ENCODE results near the gene MGAT3. TPM values are rescaled to one million over a fixed set of nuclear protein-coding genes. Genes with fewer than 3 reads are reported as not detected.
A peak's percentile ranks its signal among the peaks of the same experiment; 100 is the strongest.
"Not testable (repeated sequence)": the region's sequence is repeated elsewhere in the genome, so short reads cannot be mapped to it uniquely, and the experiment has no call there.

The MGAT3 gene
- polyA plus RNA-seq, 10 donors, result 3.3 to 9.3 (median 3.9) TPM

DNA sequence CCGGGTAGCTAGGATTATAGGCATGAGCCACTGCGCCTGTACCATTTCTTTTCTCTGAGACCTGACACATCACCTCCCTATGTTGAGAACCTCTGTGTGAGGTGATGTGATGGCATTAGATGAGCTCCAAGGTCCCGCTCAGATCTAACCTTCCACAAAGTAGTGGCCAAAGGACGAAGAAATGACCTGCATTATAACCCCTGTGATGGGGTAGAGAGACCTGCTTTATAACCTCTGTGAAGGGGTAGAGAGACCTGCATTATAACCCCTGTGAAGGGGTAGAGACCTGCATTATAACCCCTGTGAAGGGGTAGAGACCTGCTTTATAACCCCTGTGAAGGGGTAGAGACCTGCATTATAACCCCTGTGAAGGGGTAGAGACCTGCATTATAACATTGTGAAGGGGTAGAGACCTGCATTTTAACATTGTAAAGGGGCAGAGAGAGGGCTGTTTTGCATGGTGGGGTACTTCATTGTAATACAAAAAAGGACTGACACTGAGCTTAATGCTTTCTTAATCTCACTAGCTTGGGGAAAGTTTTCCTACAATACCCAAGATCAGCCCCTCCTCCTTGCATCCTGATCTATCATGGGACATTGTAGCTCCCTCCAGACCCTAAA lies 53.8 kb downstream of the MGAT3 start:
- DNase-seq, result no peak

DNA sequence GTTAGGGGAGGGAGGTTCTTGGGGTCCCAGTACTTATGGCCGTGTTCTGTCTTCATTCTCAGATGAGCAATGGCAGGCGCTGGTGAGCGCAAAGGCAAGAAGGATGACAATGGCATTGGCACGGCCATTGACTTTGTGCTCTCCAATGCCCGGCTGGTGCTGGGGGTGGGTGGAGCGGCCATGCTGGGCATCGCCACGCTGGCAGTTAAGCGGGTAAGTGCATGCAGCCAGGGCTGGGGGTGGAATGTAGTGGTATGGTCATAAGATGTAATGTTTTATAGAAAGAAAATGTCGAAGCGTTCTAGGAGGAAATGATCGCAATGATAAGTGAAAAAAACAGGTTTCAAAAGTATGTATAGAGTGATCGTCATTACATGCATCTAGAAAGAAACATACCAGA lies 54.4 kb downstream of the MGAT3 start:
- DNase-seq, result no peak

DNA sequence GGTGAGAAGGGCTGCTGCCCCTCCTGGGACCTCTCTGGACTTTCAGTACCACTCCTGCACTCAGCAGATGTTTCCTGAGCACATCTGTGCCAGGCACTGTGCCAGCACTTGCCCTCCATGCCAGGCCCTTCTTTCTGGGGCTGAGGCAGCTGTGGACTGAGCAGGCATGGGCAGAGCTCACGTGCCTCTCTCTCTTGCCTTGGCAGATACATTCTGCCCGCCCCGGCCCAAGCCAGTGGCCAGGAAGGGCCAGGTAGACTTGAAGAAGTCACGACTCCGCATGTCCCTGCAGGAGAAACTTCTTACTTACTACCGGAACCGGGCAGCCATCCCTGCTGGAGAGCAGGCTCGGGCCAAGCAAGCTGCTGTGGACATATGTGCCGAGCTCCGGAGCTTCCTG lies 55.2 kb downstream of the MGAT3 start:
- DNase-seq, result no peak

DNA sequence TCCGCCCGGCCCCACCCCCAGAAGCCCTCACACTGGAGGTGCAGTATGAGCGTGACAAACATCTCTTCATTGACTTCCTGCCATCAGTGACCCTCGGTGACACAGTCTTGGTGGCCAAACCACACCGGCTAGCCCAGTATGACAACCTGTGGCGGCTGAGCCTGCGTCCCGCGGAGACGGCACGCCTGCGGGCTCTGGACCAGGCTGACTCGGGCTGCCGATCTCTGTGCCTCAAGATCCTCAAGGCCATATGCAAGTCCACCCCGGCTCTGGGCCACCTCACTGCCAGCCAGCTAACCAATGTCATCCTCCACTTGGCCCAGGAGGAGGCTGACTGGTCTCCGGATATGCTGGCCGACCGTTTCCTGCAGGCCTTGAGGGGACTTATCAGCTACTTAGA lies 57.0 kb downstream of the MGAT3 start:
- DNase-seq, result no peak

DNA sequence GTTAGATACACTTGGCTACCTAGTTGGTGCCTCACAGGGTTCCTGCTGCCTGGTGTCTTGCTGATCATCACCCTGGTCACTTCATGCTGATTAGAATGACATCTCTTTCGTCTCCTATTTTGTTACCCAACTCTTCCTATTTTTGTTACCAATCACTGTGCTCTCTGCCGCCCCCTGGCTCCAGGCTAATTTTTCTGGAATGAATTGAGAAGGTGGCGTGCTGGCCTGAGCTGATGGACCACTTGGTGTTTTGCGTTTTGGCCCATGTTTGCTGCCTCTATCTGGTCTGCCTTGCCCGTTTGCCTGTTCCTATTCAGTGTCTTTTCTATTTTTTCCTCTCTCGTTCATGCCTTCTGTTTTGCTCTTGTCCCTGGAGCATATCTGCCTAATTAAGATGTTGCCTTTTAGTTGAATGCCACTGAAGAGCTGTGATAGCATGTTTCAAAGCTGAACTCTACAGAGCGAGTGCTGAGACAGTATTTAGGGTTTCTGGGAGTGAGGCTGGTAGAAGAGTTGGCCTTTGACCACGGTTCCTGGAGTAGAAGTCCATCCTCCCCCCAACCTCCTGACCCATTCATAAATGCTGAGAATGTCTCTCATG lies 57.7 kb downstream of the MGAT3 start:
- DNase-seq, result peak in 1 of 3 donors; percentile 71

DNA sequence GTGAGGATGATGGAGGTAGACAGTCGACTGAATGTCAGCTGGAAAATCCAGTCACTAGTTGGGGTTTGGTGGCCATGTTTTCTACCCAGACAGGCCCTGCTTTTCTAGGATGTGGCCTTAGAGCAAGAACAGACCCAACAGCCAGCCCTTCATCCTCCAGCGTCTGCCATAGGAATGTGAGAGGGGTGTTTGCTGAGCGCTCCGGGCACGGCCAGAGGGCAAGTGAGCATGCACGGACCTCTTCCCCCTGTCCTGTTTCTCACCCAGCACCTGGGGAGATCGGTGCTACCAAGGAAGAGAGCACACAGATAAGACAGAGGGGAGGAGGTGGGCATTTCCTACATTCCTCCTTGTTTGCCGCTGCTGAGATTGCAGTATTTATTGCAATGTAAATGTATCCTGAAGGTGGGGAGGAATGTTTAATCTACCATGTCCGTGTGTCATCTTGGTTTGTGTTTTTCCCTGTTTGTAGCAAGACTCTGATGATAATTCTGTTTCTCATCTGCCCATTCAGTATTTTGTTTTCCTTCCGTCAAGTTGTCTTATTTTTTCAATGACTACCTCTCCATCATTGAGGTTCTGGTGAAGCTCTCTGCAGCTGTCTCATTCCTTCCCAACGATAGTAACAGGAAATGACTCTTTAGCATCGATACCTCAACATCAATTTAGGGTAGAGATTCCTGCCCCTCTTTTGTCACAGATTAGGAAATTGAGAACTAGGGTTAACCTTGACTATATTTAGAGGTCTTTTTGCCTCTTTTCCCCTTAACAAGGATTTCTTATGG lies 58.6 kb downstream of the MGAT3 start:
- DNase-seq, result no peak

DNA sequence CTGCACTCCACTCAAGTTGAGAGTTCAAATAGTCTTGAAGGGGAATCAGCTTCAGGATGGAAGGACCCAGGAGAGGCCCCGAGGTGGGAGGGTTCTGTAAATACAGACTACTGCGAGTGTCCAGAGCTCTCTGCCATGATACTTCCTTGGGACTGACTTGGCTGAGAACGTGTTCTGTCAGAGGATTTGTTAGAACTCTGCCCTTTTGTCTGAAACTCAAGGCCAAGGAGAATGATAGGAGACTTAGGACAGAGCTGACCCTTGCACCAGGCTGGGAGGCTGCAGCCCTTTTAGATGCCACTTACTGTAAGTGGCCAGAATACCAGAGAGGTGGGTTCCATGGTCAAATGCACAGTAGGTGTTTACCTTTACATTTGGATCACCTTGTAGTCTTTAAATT lies 60.7 kb downstream of the MGAT3 start:
- no peak for DNase-seq

DNA sequence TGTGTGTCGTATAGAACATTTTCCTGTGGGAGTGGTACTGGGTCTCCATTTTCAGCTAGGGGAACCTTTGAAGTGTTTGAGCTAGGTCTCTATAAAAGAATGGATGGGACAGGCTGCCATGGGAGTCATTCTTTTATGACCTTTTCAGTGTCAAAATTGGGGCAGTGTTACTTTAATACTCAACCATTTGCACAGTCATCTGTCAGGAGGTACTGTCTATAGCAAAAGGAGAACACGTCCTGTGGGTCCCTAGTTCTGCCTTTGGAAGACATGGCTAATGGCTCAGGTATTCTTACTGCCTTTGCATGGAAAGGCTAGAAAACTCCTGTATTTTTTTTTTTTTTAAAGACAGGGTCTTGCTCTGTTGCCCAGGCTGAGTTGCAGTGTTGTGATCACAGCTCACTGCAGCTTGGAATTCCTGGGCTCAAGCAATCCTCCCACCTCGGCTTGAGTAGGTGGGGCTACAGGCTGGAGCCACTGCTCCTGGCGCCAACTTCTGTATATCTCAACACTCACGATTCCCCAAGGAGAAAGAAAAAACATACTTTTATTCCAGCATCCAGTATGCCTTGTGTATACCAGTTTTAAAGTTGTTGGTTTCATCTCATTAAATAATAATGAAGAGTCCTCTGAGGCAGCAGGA lies 61.5 kb downstream of the MGAT3 start:
- DNase-seq, result no peak

DNA sequence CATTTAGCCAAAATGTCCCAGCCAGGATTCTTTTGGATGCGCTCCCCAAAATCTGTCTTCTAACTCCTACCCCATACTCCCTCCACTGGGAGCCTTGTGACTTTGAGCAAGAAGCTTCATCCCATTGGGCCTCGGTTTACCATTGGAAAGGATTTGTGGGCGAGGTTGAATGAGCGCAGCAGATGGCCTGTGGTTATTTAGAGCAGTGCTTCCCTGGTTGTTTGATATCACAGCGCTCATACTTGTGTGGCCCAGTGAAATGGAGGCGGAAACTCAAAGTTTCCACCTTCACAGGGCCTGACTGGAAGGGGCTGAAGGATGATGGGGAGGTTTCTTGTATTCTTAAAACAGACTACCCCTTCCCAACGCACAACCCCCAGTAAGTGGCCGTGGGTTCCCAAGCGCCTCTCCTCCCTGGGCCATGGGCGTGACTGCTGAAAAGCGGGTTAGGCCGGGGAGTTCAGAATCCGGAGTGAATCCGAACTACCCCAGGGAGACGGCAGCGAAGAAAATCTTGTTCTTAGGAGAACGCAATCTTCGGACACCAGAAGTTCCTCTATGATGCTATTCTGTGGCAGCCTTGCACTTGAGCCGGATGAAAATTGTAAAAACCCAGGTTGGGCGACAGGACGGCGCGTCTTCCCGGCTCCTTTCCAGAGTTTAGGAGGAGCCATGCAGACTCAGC lies 62.3 kb downstream of the MGAT3 start:
- peak in 1 of 3 donors; percentile 72 for DNase-seq

DNA sequence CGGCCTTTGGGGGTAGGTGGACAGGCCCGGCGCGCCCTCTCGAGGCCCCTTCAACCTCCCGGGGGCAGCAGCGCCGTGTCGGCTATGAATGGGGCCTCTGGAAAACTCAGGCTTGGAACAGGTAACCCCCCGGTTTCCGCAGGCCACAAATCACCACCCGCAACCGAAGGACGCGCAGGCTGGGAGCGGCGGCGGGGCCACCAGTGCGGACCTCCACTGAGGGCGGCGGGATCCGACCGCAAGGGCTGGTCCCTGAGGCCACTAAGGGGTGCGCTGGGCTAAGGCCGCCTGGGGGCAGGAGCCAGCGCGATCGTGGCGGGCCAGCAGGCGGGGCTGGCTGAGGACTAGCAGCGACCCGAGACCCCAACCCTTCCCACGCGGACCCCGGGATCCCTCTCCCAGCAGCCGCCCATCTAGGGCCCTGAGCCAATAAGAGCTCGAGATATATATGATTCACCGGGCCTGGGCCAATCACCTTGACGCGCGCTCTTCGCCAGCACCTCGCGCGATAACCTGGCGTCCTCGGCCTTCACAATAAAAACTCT lies 62.9 kb downstream of the MGAT3 start:
- DNase-seq, result peak; percentile 99 to 100 (median 100)

DNA sequence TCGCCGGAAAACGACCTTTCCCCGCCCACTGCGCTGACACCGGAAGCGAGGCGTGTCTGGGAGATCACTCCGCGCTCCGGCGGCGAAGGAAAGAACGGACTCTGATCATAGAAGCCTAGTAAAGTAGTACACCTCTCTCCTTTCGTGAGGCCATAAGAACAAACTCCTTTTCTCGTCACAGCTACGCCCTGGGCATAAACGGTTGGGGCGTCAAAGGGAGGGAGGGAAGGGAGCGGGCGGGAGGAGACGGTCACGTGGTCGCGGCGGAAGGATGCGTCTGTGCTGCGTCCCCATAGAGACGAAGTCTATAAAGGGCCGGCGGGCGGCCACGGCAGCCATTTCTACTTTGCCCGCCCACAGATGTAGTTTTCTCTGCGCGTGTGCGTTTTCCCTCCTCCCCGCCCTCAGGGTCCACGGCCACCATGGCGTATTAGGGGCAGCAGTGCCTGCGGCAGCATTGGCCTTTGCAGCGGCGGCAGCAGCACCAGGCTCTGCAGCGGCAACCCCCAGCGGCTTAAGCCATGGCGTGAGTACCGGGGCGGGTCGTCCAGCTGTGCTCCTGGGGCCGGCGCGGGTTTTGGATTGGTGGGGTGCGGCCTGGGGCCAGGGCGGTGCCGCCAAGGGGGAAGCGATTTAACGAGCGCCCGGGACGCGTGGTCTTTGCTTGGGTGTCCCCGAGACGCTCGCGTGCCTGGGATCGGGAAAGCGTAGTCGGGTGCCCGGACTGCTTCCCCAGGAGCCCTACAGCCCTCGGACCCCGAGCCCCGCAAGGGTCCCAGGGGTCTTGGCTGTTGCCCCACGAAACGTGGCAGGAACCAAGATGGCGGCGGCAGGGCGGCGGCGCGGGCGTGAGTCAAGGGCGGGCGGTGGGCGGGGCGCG lies 63.7 kb downstream of the MGAT3 start, which contains the start of gene ATF4:
TSS of gene ATF4 (plus strand) at position 337 of the 880 bp plus-strand sequence. CDS start 884 bp downstream, outside the sequence.
- DNase-seq, result peak in 2 of 3 donors; percentile 80 to 92

DNA sequence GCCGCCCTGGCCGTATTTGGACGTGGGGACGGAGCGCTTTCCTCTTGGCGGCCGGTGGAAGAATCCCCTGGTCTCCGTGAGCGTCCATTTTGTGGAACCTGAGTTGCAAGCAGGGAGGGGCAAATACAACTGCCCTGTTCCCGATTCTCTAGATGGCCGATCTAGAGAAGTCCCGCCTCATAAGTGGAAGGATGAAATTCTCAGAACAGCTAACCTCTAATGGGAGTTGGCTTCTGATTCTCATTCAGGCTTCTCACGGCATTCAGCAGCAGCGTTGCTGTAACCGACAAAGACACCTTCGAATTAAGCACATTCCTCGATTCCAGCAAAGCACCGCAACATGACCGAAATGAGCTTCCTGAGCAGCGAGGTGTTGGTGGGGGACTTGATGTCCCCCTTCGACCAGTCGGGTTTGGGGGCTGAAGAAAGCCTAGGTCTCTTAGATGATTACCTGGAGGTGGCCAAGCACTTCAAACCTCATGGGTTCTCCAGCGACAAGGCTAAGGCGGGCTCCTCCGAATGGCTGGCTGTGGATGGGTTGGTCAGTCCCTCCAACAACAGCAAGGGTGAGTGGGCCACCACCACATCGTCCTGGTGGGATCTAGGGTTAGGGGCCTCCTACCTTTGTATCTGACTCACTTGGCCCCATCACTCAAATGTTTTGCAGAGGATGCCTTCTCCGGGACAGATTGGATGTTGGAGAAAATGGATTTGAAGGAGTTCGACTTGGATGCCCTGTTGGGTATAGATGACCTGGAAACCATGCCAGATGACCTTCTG lies 64.5 kb downstream of the MGAT3 start:
- DNase-seq, result peak in 1 of 3 donors; percentile 80

DNA sequence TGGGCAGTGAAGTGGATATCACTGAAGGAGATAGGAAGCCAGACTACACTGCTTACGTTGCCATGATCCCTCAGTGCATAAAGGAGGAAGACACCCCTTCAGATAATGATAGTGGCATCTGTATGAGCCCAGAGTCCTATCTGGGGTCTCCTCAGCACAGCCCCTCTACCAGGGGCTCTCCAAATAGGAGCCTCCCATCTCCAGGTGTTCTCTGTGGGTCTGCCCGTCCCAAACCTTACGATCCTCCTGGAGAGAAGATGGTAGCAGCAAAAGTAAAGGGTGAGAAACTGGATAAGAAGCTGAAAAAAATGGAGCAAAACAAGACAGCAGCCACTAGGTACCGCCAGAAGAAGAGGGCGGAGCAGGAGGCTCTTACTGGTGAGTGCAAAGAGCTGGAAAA lies 65.3 kb downstream of the MGAT3 start:
- DNase-seq, result not testable (repeated sequence)

DNA sequence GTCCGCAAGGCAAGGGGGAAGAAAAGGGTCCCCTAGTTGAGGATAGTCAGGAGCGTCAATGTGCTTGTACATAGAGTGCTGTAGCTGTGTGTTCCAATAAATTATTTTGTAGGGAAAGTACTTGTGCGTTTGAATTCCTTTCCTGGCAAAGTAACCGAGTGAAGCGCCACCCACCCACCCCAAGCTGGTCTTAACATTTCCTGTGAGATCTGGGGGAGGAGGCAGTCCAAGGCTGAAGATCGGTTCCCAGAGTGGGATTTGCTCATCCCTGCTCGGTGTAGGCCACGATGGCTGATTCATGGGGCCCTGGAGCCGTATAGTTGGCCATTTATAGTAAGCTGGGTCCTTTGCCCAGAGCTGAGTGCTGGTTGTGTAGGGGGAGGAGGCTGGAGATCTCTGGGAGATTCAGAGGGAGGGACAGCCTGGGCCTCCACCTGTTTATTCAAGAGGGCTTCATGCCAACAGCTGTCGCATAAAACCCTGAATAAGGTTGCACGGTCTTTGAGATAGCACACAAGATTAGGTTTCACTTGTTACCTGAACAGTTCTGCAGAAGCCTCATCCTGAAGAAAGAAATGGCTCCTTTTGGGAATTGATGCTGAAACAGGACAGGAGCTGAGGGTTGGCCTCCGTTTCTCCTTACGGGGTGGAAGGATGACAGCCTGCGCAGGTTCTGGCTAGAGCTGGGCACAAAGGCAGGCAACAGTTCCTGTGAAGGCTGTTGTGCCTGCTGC lies 65.9 kb downstream of the MGAT3 start:
- peak; percentile 67 to 82 (median 76) for DNase-seq

DNA sequence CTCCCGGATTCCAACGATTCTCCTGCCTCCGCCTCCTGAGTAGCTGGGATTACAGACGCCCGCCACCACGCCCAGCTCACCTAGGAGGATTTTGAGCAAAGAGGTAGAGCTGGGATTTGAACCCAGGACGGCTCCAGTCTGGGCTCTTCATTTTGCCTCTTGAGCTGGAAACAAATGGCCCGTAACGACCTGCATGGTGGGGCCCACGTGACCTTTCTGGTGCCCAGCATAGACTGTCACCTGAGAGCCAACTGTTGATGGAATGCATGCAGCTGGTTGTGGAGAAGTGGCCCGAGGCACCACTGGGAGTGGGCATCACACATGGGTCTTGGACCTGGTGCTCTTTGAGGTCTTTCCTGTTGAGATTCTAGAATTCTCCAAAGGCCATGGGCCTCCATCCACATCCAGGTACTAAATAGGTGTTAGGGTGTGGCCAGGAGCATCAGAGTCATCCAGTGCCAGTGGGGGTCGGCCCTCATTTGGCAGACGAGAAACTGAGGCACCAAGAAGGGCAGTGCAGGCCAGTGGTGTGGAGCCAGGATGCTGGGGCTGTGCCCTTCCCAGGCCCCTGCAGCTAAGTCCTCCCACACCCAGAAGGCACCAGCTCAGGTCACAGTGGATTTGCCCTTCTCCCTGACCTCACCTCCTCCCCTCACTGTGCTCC lies 67.4 kb downstream of the MGAT3 start:
- no peak for DNase-seq

DNA sequence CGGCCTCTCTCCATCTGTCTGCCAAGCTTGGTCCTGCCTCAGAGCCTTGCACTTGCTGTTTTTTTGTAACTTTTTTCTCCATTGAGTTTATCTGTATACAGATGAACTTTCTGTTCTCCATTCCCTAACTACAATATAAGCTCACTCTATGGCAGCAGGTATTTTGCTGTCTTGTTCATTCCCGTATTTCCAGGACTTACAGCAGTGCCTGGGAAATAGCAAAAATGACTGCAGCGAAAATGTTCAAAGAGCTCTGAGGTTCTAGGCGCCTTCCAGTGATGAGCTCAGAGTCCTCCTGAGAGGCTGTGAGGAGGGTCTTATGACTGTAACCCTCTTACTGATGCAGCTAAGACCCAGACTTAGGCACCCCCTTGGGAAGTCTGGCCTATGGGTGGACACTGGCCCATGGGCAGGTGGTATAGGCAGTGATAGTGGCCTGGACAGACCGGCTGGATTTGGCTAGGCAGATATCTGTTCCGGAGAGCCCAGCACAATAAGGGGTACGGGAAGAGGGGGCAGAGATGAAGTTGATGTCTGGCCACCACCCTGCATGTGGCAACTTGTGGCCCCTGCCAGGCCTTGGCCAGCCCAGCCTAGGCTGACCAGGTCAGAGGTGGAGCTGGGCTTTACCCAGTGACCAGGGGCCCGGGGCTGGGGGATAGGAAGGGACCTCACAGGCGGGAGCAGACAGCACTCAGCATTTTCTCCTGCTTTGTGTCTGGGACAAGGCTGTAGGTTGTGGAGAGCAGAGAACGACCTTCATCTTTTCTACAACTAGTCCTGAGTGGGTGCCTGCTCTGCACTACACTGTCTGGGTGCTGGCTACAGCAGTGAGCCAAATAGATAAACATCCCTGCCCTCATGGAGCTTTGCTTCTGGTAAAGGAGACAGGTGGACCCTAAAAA lies 68.2 kb downstream of the MGAT3 start:
- no peak for DNase-seq

DNA sequence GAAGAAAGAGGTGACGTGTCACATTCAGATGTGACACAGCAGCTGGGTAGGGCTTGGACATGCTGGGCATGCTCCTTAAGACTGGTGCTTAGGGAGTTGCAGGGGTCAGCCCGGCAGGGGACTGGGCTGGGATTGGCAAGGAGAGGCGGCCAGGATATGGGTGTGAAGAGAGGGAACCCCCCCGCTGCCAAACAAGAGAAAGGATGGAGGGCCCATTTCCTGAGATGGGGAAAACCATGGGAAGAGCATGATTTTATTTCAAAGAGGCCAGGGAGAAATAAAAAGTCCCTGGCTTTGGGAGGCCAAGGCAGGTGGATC lies 68.8 kb downstream of the MGAT3 start:
- DNase-seq, result no peak
